Muscle layer of duodenum (tissue), 2 donors: ENCODE data around the gene ANKLE2.
"Not testable (repeated sequence)": the region's sequence is repeated elsewhere in the genome, so short reads cannot be mapped to it uniquely, and the experiment has no call there.

ENCODE experiments used
- H3K27ac ChIP-seq: one replicate; pipeline ENCODE4 v1.7.0; 2013; ENCODE audit warnings: mild to moderate bottlenecking, low read length
- H3K27me3 ChIP-seq: one replicate; pipeline ENCODE4 v1.7.0; 2013; ENCODE audit warnings: low read depth, mild to moderate bottlenecking, control low read depth, low read length
- H3K36me3 ChIP-seq, 2 donors: one replicate each; pipeline ENCODE4 v1.7.0; 2013; ENCODE audit warnings: low read length in 2 of 2, control low read depth in 1 of 2, mild to moderate bottlenecking in 1 of 2; ENCODE audit not compliant: insufficient read depth in 2 of 2, control insufficient read depth in 1 of 2
- H3K4me1 ChIP-seq, 2 donors: one replicate each; pipeline ENCODE4 v1.7.0; 2013; ENCODE audit warnings: low read length in 2 of 2, mild to moderate bottlenecking in 2 of 2, control low read depth in 1 of 2, moderate library complexity in 1 of 2; ENCODE audit not compliant: insufficient read depth in 2 of 2, control insufficient read depth in 1 of 2
- H3K4me3 ChIP-seq, 2 donors: one replicate each; pipeline ENCODE4 v1.7.0; 2013; ENCODE audit warnings: low read length in 2 of 2, low read depth in 1 of 2, mild to moderate bottlenecking in 1 of 2
- H3K9me3 ChIP-seq, 2 donors: one replicate each; pipeline ENCODE4 v1.7.0; 2013; ENCODE audit warnings: low read length in 2 of 2, control low read depth in 1 of 2, mild to moderate bottlenecking in 1 of 2; ENCODE audit not compliant: control insufficient read depth in 1 of 2
- donor health status: healthy.

The ANKLE2 gene

GRCh38 chr12:132791940-132792339 lies 30.3 kb upstream of the ANKLE2 start:
- H3K36me3 ChIP-seq, result peaks cover 33 to 70% of the 10 kb centered on the region in 2 donors
- H3K4me3 ChIP-seq, H3K9me3 ChIP-seq, H3K27ac ChIP-seq, H3K4me1 ChIP-seq, H3K27me3 ChIP-seq: not testable (repeated sequence)

GRCh38 chr12:132789099-132789471 lies 27.5 kb upstream of the ANKLE2 start:
- Histone ChIP-seq H3K9me3 (no peaks in the 10 kb centered on the region), H3K4me3 (no peak overlapping the region), H3K36me3 (peaks cover 27 to 69% of the 10 kb centered on the region in 2 donors), H3K27me3 (no peaks in the 10 kb centered on the region), H3K27ac (no peak overlapping the region), H3K4me1 (no peaks in the 10 kb centered on the region)

- no peak overlapping the region for H3K4me3 ChIP-seq
- H3K27ac ChIP-seq, result no peak overlapping the region
- H3K4me1 ChIP-seq, result no peaks in the 10 kb centered on the region
- H3K36me3 ChIP-seq, result peaks cover 25 to 69% of the 10 kb centered on the region in 2 donors
- no peaks in the 10 kb centered on the region for H3K27me3 ChIP-seq
- no peaks in the 10 kb centered on the region for H3K9me3 ChIP-seq
These were observed 26.9 kb upstream of the ANKLE2 start for GRCh38 chr12:132788375-132789098.

GRCh38 chr12:132787877-132788276 lies 26.2 kb upstream of the ANKLE2 start:
- Histone ChIP-seq H3K9me3 (no peaks in the 10 kb centered on the region), H3K4me3 (no peak overlapping the region), H3K27me3 (no peaks in the 10 kb centered on the region), H3K27ac (no peak overlapping the region), H3K4me1 (no peaks in the 10 kb centered on the region), H3K36me3 (peaks cover 25 to 75% of the 10 kb centered on the region in 2 donors)

GRCh38 chr12:132786192-132786591 lies 24.6 kb upstream of the ANKLE2 start:
- peaks cover 29 to 80% of the 10 kb centered on the region in 2 donors for H3K36me3 ChIP-seq
- H3K27ac ChIP-seq, result no peak overlapping the region
- H3K9me3 ChIP-seq, result no peaks in the 10 kb centered on the region
- H3K27me3 ChIP-seq, result no peaks in the 10 kb centered on the region
- H3K4me3 ChIP-seq, result no peak overlapping the region
- no peaks in the 10 kb centered on the region for H3K4me1 ChIP-seq

GRCh38 chr12:132784580-132784979 lies 22.9 kb upstream of the ANKLE2 start:
- no peaks in the 10 kb centered on the region for H3K4me1 ChIP-seq
- no peak overlapping the region for H3K4me3 ChIP-seq
- H3K27me3 ChIP-seq, result no peaks in the 10 kb centered on the region
- no peaks in the 10 kb centered on the region for H3K9me3 ChIP-seq
- H3K36me3 ChIP-seq, result peaks cover 39 to 88% of the 10 kb centered on the region in 2 donors
- no peak overlapping the region for H3K27ac ChIP-seq

- Histone ChIP-seq H3K9me3 (no peaks in the 10 kb centered on the region), H3K27ac (no peak overlapping the region), H3K27me3 (no peaks in the 10 kb centered on the region), H3K4me3 (no peak overlapping the region), H3K4me1 (no peaks in the 10 kb centered on the region), H3K36me3 (peaks cover 42 to 84% of the 10 kb centered on the region in 2 donors)
These were observed 22.4 kb upstream of the ANKLE2 start for GRCh38 chr12:132783917-132784531.

GRCh38 chr12:132781938-132782337 lies 20.3 kb upstream of the ANKLE2 start:
- no peaks in the 10 kb centered on the region for H3K9me3 ChIP-seq
- H3K4me1 ChIP-seq, result peaks cover 0 to 8% of the 10 kb centered on the region in 2 donors
- H3K27me3 ChIP-seq, result no peaks in the 10 kb centered on the region
- H3K4me3 ChIP-seq, result no peak overlapping the region
- H3K36me3 ChIP-seq, result peaks cover 42 to 80% of the 10 kb centered on the region in 2 donors
- no peak overlapping the region for H3K27ac ChIP-seq

GRCh38 chr12:132779781-132780353 lies 18.2 kb upstream of the ANKLE2 start:
- Histone ChIP-seq H3K9me3 (no peaks in the 10 kb centered on the region), H3K27me3 (no peaks in the 10 kb centered on the region), H3K27ac (no peak overlapping the region), H3K4me3 (no peak overlapping the region), H3K36me3 (peaks cover 54 to 78% of the 10 kb centered on the region in 2 donors), H3K4me1 (peaks cover 0 to 21% of the 10 kb centered on the region in 2 donors)

- no peak overlapping the region for H3K4me3 ChIP-seq
- H3K27ac ChIP-seq, result no peak overlapping the region
- no peaks in the 10 kb centered on the region for H3K9me3 ChIP-seq
- H3K4me1 ChIP-seq, result peaks cover 0 to 21% of the 10 kb centered on the region in 2 donors
- no peaks in the 10 kb centered on the region for H3K27me3 ChIP-seq
- H3K36me3 ChIP-seq, result peaks cover 52 to 79% of the 10 kb centered on the region in 2 donors
These were observed 16.0 kb upstream of the ANKLE2 start for GRCh38 chr12:132777614-132778013.

- H3K36me3 ChIP-seq, result peaks cover 47 to 74% of the 10 kb centered on the region in 2 donors
- H3K27me3 ChIP-seq, result no peaks in the 10 kb centered on the region
- no peak overlapping the region for H3K4me3 ChIP-seq
- H3K27ac ChIP-seq, result no peak overlapping the region
- H3K9me3 ChIP-seq, result no peaks in the 10 kb centered on the region
- peaks cover 0 to 21% of the 10 kb centered on the region in 2 donors for H3K4me1 ChIP-seq
These were observed 15.4 kb upstream of the ANKLE2 start for GRCh38 chr12:132776816-132777568.
